ENCODE results near the gene PPP4C.

DNA sequence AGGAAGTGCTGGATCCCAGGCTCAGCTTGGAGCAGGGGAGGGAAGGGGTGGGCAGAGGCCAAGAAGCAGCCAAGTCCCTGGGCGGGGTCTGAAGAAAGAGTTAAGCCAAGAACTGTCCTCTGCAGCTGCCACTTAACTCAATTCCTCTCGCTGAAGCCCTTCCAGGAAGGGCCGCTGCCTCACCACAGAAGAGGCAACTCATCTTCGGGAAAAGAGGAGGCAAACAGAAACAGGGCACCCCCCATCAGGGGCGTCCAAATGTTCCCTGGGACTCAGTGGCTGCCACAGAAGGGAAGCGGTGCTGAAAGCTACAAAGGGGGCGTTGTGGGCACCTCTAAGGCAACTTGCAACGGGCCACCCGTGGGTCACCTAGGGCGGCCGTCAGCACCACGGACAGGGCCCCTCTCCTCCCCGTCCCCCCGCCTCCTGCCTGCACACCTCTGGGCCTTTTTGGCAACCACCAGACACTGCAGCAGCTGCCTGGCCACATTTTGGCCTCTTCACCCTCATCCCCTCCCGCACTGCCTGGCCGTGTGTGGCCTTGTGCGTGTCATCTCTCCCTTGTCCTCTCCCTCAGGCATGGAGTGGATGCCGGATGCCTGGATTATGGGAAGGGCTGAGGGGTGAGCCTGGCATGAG, 47.2 kb upstream of the PPP4C start:
- TF ChIP-seq, protein P1, sequence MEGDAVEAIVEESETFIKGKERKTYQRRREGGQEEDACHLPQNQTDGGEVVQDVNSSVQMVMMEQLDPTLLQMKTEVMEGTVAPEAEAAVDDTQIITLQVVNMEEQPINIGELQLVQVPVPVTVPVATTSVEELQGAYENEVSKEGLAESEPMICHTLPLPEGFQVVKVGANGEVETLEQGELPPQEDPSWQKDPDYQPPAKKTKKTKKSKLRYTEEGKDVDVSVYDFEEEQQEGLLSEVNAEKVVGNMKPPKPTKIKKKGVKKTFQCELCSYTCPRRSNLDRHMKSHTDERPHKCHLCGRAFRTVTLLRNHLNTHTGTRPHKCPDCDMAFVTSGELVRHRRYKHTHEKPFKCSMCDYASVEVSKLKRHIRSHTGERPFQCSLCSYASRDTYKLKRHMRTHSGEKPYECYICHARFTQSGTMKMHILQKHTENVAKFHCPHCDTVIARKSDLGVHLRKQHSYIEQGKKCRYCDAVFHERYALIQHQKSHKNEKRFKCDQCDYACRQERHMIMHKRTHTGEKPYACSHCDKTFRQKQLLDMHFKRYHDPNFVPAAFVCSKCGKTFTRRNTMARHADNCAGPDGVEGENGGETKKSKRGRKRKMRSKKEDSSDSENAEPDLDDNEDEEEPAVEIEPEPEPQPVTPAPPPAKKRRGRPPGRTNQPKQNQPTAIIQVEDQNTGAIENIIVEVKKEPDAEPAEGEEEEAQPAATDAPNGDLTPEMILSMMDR (IDR thresholded peaks at IDR 0.05; ENCODE audit: insufficient read depth, low read length, poor library complexity, severe bottlenecking), result no peak
- TF ChIP-seq EZH2phosphoT487 (conservative IDR thresholded peaks at IDR 0.05; ENCODE audit: low read length), result no peak

All from SU-DHL-6 (cell line).